Activated CD8-positive, alpha-beta memory T cell treated with anti-CD3 and anti-CD28 coated beads, Interleukin-2, amount 50 U/mL, for 24 hours (primary cell): ENCODE data around the gene MIA3.
"Not testable (repeated sequence)": the region's sequence is repeated elsewhere in the genome, so short reads cannot be mapped to it uniquely, and the experiment has no call there.

Experiments used
- DNase-seq: peaks from one replicate; pipeline ENCODE4 v3.0.0-alpha.2; 2020; ENCODE audit errors: extremely low read depth

MIA3 gene

DNA sequence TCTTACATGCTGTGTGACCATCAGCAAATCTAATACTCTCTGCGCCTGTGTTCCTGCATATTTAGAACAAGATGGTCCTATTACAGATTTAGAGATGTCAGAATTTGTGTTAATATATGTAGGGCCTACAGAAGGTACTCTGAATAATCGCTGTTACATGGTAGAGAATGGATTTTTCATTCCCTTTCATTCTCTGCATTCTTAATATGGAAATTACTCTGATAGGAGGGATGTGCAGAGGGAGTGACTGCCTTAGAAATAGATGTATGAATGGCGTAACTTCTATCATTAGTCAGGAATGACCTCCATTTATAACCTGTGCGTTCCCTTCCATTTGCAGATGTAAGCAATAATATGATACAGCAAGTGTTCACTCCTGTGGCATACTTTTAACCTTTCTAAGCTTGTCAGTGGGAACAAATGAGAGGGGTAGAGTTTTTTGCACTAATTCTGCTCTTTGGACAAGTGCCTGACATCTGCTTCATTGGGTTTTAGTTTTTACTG is 45.6 kb downstream of the MIA3 start:
- DNase-seq, result no peak

DNA sequence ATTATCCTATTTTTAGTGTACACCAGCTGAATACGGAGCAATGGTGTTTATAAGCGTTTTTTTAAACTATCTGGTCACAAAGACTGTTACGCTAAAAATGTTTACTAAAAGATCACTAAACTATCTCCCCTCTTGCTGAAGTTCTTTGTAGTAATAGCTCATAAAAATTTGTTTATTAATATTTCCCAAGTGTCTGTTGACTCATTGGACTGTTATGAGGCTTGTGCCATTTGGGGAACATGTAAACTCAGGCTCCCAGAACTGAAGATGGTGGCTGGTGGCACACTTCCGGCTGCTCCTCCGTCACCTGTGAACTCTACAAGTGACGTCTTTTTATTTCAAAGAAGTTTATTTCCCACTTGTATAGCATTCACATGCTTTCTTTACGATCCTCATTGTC is 48.1 kb downstream of the MIA3 start:
- no peak for DNase-seq

DNA sequence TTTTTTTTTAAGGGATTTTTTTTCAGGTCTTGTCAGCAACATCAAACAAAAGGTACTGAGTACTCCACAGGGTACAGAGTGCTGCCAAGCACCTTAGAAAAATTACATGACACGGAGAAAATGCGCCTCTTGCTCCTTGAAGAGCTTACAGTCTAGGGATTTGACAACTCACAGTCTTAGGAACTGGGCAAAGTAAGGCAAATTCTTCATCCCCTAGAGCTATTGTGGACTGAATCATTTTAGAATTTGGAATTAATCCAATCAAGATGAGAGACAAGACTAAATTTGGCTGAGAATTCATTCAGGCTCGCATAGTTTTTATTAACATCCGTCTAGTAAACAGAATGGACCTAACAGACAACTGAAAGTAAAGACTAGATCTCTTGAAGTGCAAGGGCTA is 50.3 kb downstream of the MIA3 start:
- not testable (repeated sequence) for DNase-seq

DNA sequence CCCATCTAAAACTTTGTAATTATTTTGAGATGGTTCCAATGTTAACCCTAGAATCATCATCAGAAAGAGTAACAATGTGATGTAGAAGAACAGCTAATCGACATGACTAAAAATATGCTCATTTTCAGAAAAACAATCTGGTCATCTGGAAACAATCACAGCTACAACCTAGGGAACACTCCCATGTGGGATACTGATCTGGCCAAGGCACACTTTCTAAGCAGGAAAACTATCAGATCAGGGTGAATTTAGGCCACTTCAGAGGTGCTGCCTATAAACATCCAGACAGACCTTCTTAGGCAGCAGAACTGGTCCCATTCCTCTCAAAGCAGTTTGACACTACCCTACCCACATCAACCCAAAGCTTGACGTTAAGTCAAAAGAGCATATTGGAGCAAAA is 51.2 kb downstream of the MIA3 start:
- not testable (repeated sequence) for DNase-seq

DNA sequence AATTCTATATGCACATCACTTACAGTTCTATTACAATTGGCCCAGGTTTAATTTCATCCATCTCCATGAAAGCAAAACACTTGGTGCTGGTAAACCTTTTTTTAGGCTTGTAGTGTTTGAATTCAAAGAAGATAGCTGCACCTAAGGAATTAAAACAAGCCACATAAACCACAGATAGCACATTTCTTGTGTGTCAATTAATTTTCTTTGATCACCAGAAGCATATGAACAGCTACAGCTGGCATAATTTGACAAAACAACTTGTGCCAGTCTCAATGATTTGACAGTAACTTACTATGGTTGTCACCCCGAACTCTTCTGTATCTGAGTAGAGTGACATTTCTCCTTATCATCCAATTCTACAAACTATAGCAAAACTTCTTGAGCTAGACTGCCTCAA is 52.2 kb downstream of the MIA3 start:
- DNase-seq, result no peak

DNA sequence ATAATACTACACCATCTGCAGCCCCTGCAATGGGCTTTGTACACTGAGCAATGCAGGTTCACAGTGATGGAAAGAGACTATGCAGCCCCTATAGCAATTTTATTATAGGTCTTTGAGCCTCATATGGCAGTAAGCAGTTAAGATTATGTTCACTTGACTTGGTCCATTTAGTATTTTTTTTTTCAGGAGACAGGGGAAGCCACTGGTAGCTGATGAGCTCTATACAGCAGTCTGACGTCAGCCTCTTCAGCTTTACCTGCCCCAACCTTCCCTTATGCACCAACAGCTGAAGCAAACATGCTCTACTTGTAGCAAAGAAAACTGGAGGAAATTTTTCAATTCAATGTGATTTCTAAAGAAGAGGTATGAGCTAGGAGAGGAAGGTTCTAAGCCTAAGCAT is 62.2 kb downstream of the MIA3 start:
- DNase-seq, result no peak

DNA sequence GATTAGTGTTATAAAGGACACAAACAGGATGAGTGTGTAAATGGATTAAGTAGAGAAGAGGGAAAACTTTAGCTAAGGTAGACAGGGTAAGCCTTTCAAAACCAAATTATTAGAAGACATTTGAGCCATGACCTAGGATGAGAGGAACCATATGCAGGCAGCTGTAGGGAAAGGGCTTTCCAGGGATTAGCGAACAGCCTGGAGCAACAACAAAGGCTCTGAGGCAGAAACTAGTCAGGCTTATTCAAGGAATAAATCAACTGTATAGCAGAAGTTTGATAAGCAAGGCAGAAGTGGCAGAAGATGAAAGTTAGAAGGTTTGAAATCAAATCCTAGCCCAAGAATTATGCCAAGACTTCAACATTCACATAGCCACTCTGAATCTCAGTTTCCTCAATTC is 73.1 kb downstream of the MIA3 start:
- no peak for DNase-seq

DNA sequence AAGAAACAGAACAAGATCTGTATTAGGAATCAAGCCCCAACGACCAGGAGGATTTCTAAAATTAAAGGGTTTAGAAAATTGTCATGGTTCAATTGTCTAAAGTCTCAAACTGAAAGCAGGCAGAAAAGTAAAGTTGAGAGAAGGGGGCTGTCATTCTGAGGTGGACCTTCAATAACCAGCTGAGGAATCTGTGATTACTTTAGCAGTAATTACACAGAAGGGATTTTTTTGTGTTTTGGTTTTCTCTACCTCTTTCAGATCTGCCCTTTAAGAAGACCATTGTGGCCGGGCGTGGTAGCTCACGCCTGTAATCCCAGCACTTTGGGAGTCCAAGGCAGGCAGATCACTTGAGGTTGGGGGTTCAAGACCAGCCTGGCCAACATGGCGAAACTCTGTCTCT is 77.0 kb downstream of the MIA3 start:
- no peak for DNase-seq

DNA sequence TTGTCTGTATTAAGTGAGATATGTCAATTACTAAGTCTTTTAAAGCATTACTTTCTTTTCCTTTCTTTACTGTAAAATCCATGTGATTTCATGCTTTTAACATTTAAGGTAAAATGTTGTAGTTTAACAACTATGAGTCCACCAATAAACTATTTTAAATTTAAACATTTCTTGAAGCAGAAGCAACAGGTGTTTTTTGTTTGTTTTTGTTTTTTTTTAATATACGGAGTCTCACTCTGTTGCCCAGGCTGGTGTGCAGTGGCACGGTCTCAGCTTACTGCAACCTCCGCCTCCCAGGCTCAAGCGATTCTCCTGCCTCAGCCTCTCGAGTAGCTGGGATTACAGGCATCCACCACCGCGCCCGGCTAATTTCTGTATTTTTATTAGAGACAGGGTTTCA is 78.8 kb downstream of the MIA3 start:
- no peak for DNase-seq

DNA sequence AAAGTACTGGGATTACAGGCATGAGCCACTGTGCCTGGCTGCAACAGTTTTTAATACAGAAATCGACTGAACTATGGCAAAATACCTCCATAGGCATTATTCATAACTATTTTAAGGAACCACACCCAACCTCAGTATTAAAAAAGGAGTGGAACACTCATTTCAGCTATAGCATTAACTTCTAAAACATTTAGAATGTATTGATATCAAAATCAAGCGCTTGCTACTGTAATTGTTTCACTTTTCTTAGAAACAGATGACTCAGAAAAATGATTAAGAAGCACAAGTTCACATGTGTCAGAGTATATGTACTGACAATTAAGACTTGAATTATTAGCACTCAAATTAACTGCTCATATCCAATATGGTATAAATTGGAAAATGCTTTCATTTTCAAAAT is 79.3 kb downstream of the MIA3 start:
- DNase-seq, result no peak

DNA sequence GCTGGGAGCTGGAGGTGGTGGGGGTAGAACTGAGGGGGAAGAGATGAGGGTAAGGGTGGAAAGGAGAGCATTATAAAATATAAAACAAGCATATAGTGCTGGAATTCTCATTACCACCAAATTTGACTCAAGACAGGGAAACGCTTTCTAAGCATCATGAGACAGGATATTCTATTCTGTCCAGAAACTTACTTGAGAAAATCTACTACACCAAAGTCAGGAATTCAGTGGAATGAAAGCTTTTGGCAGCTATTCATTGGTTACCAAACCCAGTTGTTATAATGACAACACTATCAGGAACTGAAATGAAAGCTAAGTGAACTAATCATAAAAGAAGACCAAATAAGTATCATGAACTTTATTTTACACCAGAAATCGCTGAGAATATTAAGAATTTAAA is 79.9 kb downstream of the MIA3 start:
- DNase-seq, result no peak

DNA sequence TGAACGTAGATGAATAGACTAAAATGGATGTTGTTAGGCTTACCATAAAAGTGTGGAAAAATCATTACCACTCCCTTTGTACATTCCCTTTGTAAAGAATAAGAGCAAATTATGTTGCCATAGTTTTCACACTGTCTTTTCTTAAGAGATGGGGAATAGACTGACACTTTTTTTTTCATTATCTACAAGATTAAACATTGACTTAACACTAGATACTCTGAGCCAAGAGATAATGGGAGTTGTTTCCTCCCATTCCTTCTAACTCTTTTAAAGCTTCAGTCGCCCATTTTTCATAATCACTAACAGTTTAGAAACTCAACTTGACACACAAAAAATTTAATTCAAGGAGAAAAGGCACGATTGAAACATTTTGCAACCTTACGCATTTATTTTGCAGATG is 84.3 kb downstream of the MIA3 start:
- DNase-seq, result no peak

DNA sequence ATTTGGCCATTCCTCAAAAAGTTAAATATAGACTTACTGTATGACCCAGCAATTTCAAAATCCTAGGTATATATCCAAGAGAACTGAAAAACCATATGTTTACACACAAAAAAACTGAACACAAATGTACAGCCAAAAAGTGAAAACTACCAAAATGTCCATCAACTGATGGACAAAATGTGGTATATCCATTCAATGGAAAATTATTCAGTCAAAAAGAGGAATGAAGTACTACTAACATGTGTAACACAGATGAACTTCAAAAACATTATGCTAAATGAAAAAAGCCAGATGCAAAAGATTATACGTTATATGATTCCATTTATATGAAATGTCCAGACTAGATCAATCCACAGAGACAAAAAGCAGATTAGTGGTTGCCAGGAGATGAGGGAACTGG is 86.4 kb downstream of the MIA3 start:
- no peak for DNase-seq

DNA sequence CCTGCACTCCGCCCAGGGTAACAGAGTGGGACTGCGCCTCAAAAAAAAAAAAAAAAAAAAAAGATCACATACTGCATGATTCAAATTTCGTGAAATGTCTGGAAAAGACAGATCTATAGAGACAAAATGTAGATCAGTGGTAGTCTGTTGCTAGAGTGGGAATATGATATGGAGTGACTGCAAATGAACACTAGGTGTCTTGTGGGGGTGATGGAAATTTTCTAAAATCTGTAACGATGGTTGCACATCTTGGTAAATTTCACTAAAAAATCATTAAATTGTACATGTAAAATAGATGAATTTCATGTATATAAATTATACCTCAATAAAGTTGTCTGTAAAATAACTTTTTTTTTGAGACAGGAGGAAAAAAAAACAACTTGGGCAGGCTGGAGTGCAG is 88.9 kb downstream of the MIA3 start:
- no peak for DNase-seq

DNA sequence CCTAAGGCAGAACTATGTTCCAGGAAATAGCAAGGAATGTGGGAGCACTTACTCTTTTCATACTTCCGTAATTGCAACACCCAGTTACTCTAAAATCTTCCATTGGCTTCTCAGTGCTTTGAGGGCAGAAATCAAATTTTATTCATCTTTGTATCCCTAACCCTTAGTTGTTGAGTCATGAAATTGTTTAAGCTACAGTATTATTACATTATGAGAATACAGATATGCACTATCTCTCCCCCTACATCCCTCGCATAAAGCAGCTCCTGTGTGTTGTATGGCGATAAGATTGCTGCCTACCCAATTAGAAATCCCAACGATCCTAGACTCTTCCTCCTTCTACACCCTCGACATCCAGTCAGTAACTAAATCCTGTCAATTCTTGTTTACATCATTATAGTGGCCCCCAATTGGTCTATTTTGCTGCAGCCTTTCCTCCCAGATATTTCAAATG is 91.8 kb downstream of the MIA3 start:
- DNase-seq, result no peak

DNA sequence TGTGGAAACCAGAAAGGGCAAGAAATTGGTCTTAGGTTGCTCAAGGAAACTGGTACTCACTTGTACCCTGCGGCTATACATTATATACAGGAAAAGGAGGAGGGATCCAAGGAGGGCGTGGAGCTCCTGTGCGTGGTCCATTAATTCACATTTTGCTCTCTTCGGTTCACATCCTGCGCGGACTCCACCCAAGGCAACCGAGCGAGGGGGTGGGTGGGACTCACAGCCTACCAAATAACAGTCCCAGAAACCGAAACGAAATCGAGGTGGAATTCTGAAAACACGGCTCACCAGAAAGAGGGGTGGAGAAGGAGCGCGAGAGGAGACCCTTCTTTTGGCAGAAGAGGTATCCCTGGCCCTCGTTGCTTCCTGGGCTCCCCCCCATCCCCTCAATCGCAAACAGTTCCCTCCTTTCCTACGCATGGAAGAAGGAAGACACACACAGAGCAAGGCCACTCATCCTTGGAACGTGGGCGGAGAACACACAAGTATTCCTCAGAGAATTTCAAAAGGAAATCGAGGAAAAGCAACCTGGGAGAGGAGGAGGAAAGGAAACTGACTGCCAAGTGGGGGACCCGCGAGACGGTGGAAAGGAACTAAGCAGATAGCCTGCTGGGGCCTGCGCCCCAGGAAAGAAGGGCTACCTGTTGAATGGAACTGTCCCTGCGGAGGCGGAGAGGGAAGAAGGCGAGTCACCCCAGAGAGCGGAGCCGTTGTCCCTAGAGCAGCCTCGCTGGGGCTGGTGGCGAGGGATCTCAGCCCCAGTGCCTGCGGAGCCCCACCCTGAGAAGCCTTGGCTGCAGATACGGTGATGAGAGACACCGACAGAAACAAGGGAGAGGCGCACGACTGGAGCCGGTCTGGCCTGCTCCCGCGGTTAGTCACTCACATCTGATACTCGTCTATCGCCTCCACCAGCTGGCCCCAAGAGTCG is 93.7 kb downstream of the MIA3 start:
- peak; percentile 17 for DNase-seq

DNA sequence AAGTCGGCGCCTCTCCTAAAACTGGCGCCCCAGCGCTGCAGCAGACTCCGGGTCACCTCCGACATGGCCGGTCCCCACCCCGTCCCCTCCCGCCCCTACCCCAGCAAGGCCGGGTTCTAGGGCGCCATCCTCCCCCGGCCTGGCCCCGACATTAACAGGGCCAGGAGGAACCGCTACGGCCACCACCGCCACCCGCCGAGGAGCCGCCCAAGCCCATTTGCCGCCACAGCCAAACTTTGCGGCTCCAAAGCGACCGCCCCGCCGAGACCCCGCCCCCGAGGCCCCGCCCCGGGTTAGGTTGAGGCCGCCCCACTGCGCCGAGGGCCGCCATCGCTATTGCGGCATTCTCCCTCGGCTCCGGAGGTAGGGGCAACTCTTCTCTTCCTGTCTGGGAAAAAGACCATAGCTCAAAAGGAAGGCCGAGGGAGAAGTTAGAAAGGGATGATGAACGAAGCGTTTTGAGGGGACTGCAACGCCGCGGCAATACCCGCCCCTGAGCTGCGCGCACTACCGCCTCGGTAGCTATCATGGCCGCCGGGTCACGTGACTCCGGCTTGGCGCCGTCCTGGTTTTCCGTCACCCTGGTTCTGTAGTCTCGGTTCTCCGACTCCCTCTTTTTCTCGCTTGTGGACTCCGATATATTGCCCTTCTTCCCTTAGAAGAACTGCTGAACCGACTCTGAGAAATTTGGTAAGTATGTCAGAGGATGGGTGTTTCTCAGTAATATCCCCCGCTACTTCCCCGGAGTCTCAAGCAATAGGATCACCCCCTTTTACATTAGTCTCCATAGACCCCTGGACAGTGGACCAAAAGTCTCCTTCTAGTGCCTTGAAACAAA is 94.6 kb downstream of the MIA3 start, which contains the start of the genes AIDA and BROX:
Gene AIDA (minus strand): TSS at position 239 of the 838 bp plus-strand sequence. CDS start 174 bp downstream, at position 65.
Gene BROX (plus strand): TSS at position 312 of the 838 bp plus-strand sequence. CDS start 3,136 bp downstream, outside the sequence.
- peak; percentile 88 for DNase-seq

DNA sequence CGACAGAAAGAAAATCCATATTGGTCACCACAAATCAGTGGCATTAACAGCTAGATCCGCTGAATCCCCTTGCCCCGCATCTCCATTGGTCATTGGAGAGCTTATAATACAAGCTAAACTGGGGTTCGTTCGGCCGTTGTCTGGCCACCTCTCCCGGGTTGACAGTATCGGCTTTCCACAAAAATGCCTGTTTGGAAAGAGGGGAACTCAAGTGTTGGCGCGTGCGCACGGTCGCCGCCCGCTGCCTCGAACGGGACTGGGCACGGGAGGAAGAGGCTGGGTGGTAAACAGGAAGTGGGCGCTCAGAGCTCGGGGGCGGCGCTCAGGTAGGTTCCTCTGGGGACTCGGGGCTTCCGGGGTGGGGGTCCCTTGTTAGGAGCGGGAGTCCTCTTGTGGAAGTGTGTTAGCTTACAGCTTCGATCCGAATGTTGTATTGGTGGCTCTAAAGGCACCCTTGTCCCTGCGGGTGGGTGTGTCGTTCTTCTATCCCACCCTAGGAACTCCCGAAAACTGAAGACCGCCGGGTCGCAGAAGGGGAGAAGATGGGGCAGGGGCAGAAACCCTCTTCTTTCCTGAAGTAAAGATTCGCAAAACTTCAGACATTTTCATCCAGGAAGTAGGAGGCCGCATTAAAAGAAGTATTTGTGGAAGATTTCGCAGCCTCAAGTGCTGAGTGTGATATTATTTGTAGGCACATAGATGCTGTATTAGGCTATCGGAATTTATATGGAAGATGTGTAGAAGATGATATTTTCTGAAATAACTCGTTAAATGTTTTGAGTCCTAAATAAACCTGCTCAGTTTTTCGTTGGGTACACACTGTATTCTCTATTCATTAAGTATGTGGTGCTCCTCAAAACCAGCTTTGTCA is 95.4 kb downstream of the MIA3 start:
- peak; percentile 75 for DNase-seq

DNA sequence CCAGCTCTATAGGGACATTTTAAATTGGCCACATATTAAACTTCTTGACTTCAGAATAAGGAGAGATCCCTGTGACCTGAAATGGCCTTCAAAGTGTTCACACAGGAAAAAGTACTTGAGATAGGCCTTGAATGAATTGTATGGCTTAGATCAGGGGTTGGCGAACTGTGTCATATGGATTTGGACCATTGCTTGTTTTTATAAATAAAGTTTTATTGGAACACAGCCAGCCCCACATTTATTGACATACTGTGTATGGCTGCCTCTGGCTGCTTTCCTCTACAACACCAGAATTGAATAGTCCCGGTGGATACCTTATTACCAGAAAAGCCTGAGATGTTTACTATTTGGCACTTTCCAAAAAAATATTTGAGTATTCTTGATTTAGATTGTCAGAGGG is 98.5 kb downstream of the MIA3 start:
- no peak for DNase-seq
